WTC11 (cell line): Measurements from ENCODE around the gene HIVEP2. TPM values are rescaled to one million over a fixed set of nuclear protein-coding genes. Genes with fewer than 3 reads are reported as not detected.

Experiments
- ATAC-seq: fragments of 200-7000 bp; cut with Tn5 transposase; 2 replicates; pipeline ENCODE4 v1.10.0; 2021; ENCODE audit warnings: mild to moderate bottlenecking, moderate library complexity
- CTCF ChIA-PET: fragments of 300-600 bp; sonication (Branson Sonifier 250); formaldehyde crosslinking; loops from one replicate; lab custom pipeline; 2021; ENCODE audit warnings: antibody characterized with exemption; lab: Charles Lee
- POLR2A ChIA-PET: fragments of 350-600 bp; sonication (Branson Sonifier 250); formaldehyde crosslinking; loops from one replicate; lab custom pipeline; 2021; ENCODE audit warnings: antibody characterized with exemption; lab: Charles Lee
- DNase-seq: peaks from one replicate; pipeline ENCODE4 v3.0.0; 2021; ENCODE audit warnings: low spot score
- H3K27ac Mint-ChIP-seq: 2 replicates; pipeline ENCODE4 v1.8.0; 2021; ENCODE audit warnings: mixed read lengths
- H3K27me3 Mint-ChIP-seq: 2 replicates; pipeline ENCODE4 v1.8.0; 2021; ENCODE audit warnings: low read depth, mild to moderate bottlenecking, moderate library complexity, mixed read lengths
- H3K36me3 Mint-ChIP-seq: 2 replicates; pipeline ENCODE4 v1.8.0; 2021; ENCODE audit warnings: mixed read lengths
- H3K4me1 Mint-ChIP-seq: 2 replicates; pipeline ENCODE4 v1.8.0; 2022; ENCODE audit warnings: mixed read lengths
- H3K4me3 Mint-ChIP-seq: 2 replicates; pipeline ENCODE4 v1.8.0; 2021; ENCODE audit warnings: mild to moderate bottlenecking, moderate library complexity, mixed read lengths
- H3K9me3 Mint-ChIP-seq: 2 replicates; pipeline ENCODE4 v1.8.0; 2021; ENCODE audit warnings: mixed read lengths
- ARID4B ChIP-seq: sonication (generic); formaldehyde crosslinking; IDR thresholded peaks from 2 replicates; pipeline ENCODE4 v1.8.0; 2023; ENCODE audit warnings: missing genetic modification reagents, mild to moderate bottlenecking, borderline replicate concordance
- CTCF ChIP-seq: fragments of 200-600 bp; IDR thresholded peaks from 2 replicates; pipeline ENCODE4 v1.8.0; 2022; ENCODE audit warnings: antibody characterized with exemption
- E2F4 ChIP-seq: sonication (generic); formaldehyde crosslinking; IDR thresholded peaks from 2 replicates; pipeline ENCODE4 v1.8.1; 2022; ENCODE audit warnings: low read depth, mild to moderate bottlenecking, moderate library complexity, missing genetic modification reagents, borderline replicate concordance
- KAT7 ChIP-seq: sonication (generic); formaldehyde crosslinking; IDR thresholded peaks from 2 replicates; pipeline ENCODE4 v1.8.1; 2023; ENCODE audit warnings: missing genetic modification reagents, mild to moderate bottlenecking, borderline replicate concordance
- MXD4 ChIP-seq: fragments of 250-450 bp; sonication (Bioruptor Pico); IDR thresholded peaks from 2 replicates; pipeline ENCODE4 v1.8.0; 2021; ENCODE audit warnings: mild to moderate bottlenecking, moderate library complexity, borderline replicate concordance
- NFATC4 ChIP-seq: fragments of 250-450 bp; sonication (Bioruptor Pico); IDR thresholded peaks from 2 replicates; pipeline ENCODE4 v1.9.0; 2021; ENCODE audit warnings: mild to moderate bottlenecking
- PREB ChIP-seq: sonication (generic); formaldehyde crosslinking; IDR thresholded peaks from 2 replicates; pipeline ENCODE4 v1.8.1; 2022; ENCODE audit warnings: mild to moderate bottlenecking, missing genetic modification reagents, moderate library complexity, borderline replicate concordance
- RELA ChIP-seq: sonication (generic); formaldehyde crosslinking; IDR thresholded peaks from 2 replicates; pipeline ENCODE4 v1.8.1; 2022; ENCODE audit warnings: missing genetic modification reagents, mild to moderate bottlenecking, borderline replicate concordance
- SOX15 ChIP-seq: fragments of 250-450 bp; sonication (Bioruptor Pico); IDR thresholded peaks from 2 replicates; pipeline ENCODE4 v1.9.0; 2021; ENCODE audit warnings: mild to moderate bottlenecking
- TEAD4 ChIP-seq: sonication (generic); formaldehyde crosslinking; IDR thresholded peaks from 2 replicates; pipeline ENCODE4 v1.8.0; 2022; ENCODE audit warnings: mild to moderate bottlenecking, missing genetic modification reagents
- ZNF396 ChIP-seq: fragments of 250-450 bp; sonication (Bioruptor Pico); IDR thresholded peaks from 2 replicates; pipeline ENCODE4 v1.8.0; 2021; ENCODE audit warnings: mild to moderate bottlenecking, moderate library complexity, borderline replicate concordance
- ZSCAN18 ChIP-seq: fragments of 250-450 bp; sonication (Bioruptor Pico); IDR thresholded peaks from 2 replicates; pipeline ENCODE4 v2.1.2; 2022; ENCODE audit warnings: mild to moderate bottlenecking, moderate library complexity
- total RNA-seq: library from RNA; stranded (reverse); gene quantifications from 3 replicates; pipeline ENCODE4 v1.2.3, GENCODE V29; 2021
- TF ChIP-seq, protein P1 (sequence below): fragments of 250-450 bp; sonication (Bioruptor Pico); IDR thresholded peaks from 2 replicates; pipeline ENCODE4 v1.9.0; 2021; ENCODE audit warnings: mild to moderate bottlenecking, borderline replicate concordance

Gene HIVEP2
- total RNA-seq, 1 experiment from 2014 or later: 11.5 TPM

- no peak for TF ChIP-seq NFATC4 (CRISPR knock-in tag)
- no peak for TF ChIP-seq E2F4 (CRISPR knock-in tag)
- no peak for TF ChIP-seq MXD4 (CRISPR knock-in tag)
- no peak for TF ChIP-seq ZSCAN18 (CRISPR knock-in tag)
- no peak for TF ChIP-seq ARID4B (CRISPR knock-in tag)
These were observed 123.7 kb downstream of the HIVEP2 start (continued) for GRCh38 chr6:142821164-142821716.

DNA sequence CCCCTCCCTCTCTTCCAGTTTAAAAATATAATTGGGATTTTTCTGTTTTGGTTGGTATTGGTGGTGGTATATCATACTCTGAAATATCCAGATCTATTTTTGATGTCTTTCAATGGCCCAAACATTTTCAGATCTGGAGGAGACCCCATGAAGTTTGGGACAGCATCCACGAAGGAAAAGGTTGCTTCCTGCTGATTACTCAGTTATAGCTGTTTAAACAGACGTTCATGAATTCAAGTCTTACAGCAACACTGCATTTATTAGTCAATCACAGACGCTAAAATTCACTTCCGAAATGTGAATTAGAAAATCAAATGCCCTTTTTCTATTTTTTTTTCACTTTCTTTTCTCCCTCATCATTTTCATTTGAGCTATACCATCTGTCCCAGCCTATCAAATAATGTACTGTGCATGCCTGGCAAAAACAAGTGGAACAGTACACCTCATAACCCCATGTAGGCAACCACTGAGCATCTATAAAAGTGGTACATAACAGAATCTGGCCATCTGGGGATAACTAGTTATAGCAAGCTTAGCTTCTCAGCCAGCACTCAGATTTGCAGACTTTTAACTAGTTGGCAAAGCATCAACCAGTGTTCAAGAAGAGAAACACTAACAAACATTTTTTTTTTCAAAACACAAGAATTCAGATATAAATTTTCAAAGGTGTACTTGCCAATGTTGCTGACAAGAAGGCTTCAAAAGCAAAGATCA, 124.5 kb downstream of the HIVEP2 start:
- CTCF ChIA-PET: interaction anchor here (1.0 to 1.9 kb wide), 2 partner anchors 8 to 346 kb away, joined by 3 to 7 read pairs; no protein-coding TSS in a partner anchor
- H3K4me1 Mint-ChIP-seq: peaks cover 32% of the 10 kb centered on the region
- H3K9me3 Mint-ChIP-seq: no peaks in the 10 kb centered on the region
- H3K36me3 Mint-ChIP-seq: no peaks in the 10 kb centered on the region
- TF ChIP-seq CTCF (no peak), SOX15 (no peak)
- POLR2A ChIA-PET: no interaction called here
- no peaks in the 10 kb centered on the region for H3K27me3 Mint-ChIP-seq
- H3K4me3 Mint-ChIP-seq: no peak overlapping the region
- ATAC-seq (no peak), DNase-seq (no peak)
- peak overlapping the region; percentile 6; the same call in 1 of the 2 replicates for H3K27ac Mint-ChIP-seq

DNA sequence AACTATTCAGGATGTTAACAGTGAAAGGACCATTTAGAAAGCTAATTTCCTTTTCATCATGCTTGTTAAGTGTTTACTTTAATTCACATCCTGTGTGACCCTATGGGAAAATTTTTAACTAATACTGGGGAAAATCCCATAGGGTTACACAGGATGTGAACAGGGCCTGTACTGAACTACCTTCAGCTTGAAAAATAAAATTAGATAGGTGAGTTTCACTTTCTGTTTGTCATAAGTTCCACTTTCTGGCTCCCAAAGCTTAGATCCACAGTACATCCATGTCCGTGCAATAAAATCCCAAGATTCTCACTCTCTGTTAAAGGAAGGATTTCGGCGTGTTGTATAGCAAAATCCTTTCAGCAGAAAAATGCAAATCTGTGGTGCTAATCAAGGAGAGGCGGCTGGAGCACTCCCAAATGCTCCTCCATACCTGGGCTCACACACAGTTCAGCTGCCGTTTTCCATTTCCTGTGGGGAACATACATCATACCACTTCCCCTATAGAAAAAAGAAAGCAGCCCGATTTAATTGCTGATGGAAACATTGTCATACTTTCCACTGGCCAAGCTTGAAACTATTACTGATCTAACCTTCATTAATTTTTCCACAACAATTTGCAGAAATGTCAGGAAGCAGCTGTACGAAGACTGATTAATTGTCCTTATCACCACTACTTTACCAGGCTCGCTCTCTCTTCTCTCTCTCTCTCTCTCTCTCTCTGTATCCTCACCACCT, 125.2 kb downstream of the HIVEP2 start:
- Mint-ChIP-seq H3K36me3 (no peaks in the 10 kb centered on the region), H3K4me1 (peaks cover 32% of the 10 kb centered on the region), H3K9me3 (no peaks in the 10 kb centered on the region), H3K27ac (no peak overlapping the region), H3K4me3 (no peak overlapping the region), H3K27me3 (no peaks in the 10 kb centered on the region)
- no peak for DNase-seq
- ATAC-seq: 0 out of 2 replicates have a peak, but pooled peaks have one; percentile 11
- POLR2A ChIA-PET: no interaction called here
- CTCF ChIA-PET: interaction anchor here (0.6 to 1.9 kb wide), 3 partner anchors 9 to 345 kb away, joined by 3 to 7 read pairs (median 3); no protein-coding TSS in a partner anchor
- TF ChIP-seq ZNF396 (CRISPR knock-in tag) (no peak), RELA (no peak), KAT7 (no peak), ZSCAN18 (CRISPR knock-in tag) (no peak), TEAD4 (no peak), PREB (CRISPR knock-in tag) (no peak)
- TF ChIP-seq, protein P1, sequence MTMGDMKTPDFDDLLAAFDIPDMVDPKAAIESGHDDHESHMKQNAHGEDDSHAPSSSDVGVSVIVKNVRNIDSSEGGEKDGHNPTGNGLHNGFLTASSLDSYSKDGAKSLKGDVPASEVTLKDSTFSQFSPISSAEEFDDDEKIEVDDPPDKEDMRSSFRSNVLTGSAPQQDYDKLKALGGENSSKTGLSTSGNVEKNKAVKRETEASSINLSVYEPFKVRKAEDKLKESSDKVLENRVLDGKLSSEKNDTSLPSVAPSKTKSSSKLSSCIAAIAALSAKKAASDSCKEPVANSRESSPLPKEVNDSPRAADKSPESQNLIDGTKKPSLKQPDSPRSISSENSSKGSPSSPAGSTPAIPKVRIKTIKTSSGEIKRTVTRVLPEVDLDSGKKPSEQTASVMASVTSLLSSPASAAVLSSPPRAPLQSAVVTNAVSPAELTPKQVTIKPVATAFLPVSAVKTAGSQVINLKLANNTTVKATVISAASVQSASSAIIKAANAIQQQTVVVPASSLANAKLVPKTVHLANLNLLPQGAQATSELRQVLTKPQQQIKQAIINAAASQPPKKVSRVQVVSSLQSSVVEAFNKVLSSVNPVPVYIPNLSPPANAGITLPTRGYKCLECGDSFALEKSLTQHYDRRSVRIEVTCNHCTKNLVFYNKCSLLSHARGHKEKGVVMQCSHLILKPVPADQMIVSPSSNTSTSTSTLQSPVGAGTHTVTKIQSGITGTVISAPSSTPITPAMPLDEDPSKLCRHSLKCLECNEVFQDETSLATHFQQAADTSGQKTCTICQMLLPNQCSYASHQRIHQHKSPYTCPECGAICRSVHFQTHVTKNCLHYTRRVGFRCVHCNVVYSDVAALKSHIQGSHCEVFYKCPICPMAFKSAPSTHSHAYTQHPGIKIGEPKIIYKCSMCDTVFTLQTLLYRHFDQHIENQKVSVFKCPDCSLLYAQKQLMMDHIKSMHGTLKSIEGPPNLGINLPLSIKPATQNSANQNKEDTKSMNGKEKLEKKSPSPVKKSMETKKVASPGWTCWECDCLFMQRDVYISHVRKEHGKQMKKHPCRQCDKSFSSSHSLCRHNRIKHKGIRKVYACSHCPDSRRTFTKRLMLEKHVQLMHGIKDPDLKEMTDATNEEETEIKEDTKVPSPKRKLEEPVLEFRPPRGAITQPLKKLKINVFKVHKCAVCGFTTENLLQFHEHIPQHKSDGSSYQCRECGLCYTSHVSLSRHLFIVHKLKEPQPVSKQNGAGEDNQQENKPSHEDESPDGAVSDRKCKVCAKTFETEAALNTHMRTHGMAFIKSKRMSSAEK (CRISPR knock-in tag): no peak
